Type B pancreatic cell (in vitro differentiated cells): ENCODE data around the gene GNB1L. TPM values are rescaled to one million over a fixed set of nuclear protein-coding genes. Genes with fewer than 3 reads are reported as not detected.

Experiments used
- DNase-seq: peaks from one replicate; pipeline ENCODE4 v3.0.0; 2021; ENCODE audit warnings: mixed read lengths; ENCODE audit not compliant: unreplicated experiment; ENCODE audit errors: extremely low spot score
- H3K27ac Mint-ChIP-seq: 2 replicates; pipeline ENCODE4 v1.8.0; 2021; ENCODE audit warnings: mild to moderate bottlenecking, mixed read lengths
- H3K27me3 Mint-ChIP-seq: 2 replicates; pipeline ENCODE4 v1.8.0; 2021; ENCODE audit warnings: mixed read lengths
- H3K36me3 Mint-ChIP-seq: 2 replicates; pipeline ENCODE4 v1.8.0; 2021; ENCODE audit warnings: mixed read lengths
- H3K4me1 Mint-ChIP-seq: one replicate; pipeline ENCODE4 v1.8.0; 2021; ENCODE audit warnings: mixed read lengths; ENCODE audit not compliant: unreplicated experiment
- H3K4me3 Mint-ChIP-seq: 2 replicates; pipeline ENCODE4 v1.8.0; 2021; ENCODE audit warnings: mild to moderate bottlenecking, mixed read lengths
- H3K9me3 Mint-ChIP-seq: 2 replicates; pipeline ENCODE4 v1.8.0; 2021; ENCODE audit warnings: mixed read lengths
- CTCF ChIP-seq: fragments of 200-600 bp; sonication (generic); conservative IDR thresholded peaks from 2 replicates; pipeline ENCODE4 v1.5.0; 2021; ENCODE audit warnings: antibody characterized with exemption, mild to moderate bottlenecking
- total RNA-seq: library from RNA; stranded (reverse); gene quantifications from 2 replicates; pipeline ENCODE4 v1.2.1, GENCODE V29; 2021; ENCODE audit warnings: low replicate concordance

The GNB1L gene
- total RNA-seq, 1 donor from 2014 or later = 7.7 TPM

- Mint-ChIP-seq H3K27me3 (no peaks in the 10 kb centered on the region), H3K27ac (no peak overlapping the region)
- TF ChIP-seq CTCF = no peak
Observed at GRCh38 chr22:19864538-19865106, 9.9 kb upstream of the GNB1L start.

GRCh38 chr22:19863571-19863970, 8.9 kb upstream of the GNB1L start:
- TF ChIP-seq CTCF = no peak
- Mint-ChIP-seq H3K27me3 (no peaks in the 10 kb centered on the region), H3K36me3 (peaks cover 5% of the 10 kb centered on the region), H3K4me1 (no peaks in the 10 kb centered on the region), H3K27ac (no peak overlapping the region), H3K9me3 (no peaks in the 10 kb centered on the region), H3K4me3 (no peak overlapping the region)
- no peak for DNase-seq

More at GRCh38 chr22:19864538-19865106, 9.9 kb upstream of the GNB1L start:
- Mint-ChIP-seq H3K9me3 (no peaks in the 10 kb centered on the region), H3K4me3 (no peak overlapping the region), H3K4me1 (no peaks in the 10 kb centered on the region), H3K36me3 (peaks cover 5% of the 10 kb centered on the region)
- no peak for DNase-seq

GRCh38 chr22:19862619-19863246, 8.1 kb upstream of the GNB1L start:
- Mint-ChIP-seq H3K4me1 (no peaks in the 10 kb centered on the region), H3K36me3 (peaks cover 5% of the 10 kb centered on the region), H3K9me3 (no peaks in the 10 kb centered on the region), H3K27me3 (no peaks in the 10 kb centered on the region), H3K4me3 (no peak overlapping the region), H3K27ac (no peak overlapping the region)
- no peak for TF ChIP-seq CTCF
- peak; percentile 34 for DNase-seq

GRCh38 chr22:19859861-19860510, 5.3 kb upstream of the GNB1L start:
- no peak for TF ChIP-seq CTCF
- Mint-ChIP-seq H3K27ac (no peak overlapping the region), H3K4me3 (no peak overlapping the region), H3K9me3 (no peaks in the 10 kb centered on the region), H3K4me1 (no peaks in the 10 kb centered on the region), H3K36me3 (peaks cover 5% of the 10 kb centered on the region), H3K27me3 (no peaks in the 10 kb centered on the region)
- DNase-seq = no peak

- Mint-ChIP-seq H3K9me3 (no peaks in the 10 kb centered on the region), H3K4me3 (no peak overlapping the region), H3K36me3 (peaks cover 8% of the 10 kb centered on the region), H3K27me3 (no peaks in the 10 kb centered on the region), H3K4me1 (peaks cover 17% of the 10 kb centered on the region), H3K27ac (peak overlapping the region; percentile 63)
- TF ChIP-seq CTCF = no peak
- DNase-seq = no peak
Observed at GRCh38 chr22:19857382-19857781, 2.7 kb upstream of the GNB1L start.
